Measurements from ENCODE around the gene VPS9D1.

DNA sequence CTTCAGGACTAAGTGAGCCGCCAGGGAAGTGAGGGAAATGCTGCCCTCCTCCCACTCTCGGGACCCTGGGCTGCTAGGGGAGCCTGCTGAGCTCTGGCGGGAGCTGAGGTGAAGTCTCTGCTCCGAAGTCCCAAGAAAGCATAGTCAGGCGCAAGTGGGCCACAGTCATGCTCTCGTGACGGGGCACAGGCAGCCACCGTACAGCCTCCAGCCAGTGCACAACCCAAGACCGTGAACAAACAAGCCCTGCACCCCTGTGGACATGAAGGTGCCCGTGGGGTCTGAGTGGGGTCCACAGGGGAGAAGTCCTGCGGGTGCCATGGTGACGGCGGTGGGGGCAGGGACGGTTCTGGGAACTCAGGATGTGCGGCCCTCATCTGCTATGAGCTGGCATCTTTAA, 25.3 kb upstream of the VPS9D1 start:
- TF ChIP-seq YY1 (IDR thresholded peaks at IDR 0.05; ENCODE audit: insufficient read depth, insufficient read length) (no peak), SUZ12 (IDR thresholded peaks at IDR 0.05; ENCODE audit: extremely low read depth, insufficient read depth, insufficient read length) (no peak), ZNF274 (IDR thresholded peaks at IDR 0.05; ENCODE audit: low read depth, low read length) (no peak)

All from NT2/D1 (cell line).